Glomerular visceral epithelial cell (primary cell): ENCODE data around the gene CDK16.

Source experiments
- DNase-seq: peaks from one replicate; pipeline ENCODE4 v3.0.0-alpha.2; 2016; ENCODE audit errors: extremely low spot score

Gene CDK16

DNA sequence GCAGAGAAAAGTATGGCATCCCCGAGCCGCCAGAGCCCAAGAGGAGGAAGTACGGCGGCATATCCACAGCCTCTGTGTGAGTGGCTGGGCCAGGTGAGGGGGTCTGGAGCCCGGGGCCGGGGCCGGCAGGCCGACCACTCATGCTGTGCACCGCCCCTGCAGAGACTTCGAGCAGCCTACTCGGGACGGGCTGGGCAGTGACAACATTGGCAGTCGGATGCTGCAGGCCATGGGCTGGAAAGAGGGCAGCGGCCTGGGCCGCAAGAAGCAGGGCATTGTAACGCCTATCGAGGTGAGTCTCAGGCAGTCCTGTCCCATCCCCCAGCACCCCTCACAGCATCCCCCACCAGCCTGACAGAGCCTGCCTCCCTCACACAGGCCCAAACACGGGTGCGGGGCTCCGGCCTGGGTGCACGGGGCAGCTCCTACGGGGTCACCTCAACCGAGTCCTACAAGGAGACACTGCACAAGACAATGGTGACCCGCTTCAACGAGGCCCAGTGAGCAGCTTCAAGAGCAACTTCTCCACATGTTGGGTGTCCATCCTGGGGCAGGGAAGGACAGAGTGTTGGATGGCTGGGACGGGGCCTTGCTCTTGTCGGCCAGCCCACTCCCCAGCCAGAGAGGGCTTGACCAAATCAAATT lies 32.3 kb upstream of the CDK16 start:
- no peak for DNase-seq

DNA sequence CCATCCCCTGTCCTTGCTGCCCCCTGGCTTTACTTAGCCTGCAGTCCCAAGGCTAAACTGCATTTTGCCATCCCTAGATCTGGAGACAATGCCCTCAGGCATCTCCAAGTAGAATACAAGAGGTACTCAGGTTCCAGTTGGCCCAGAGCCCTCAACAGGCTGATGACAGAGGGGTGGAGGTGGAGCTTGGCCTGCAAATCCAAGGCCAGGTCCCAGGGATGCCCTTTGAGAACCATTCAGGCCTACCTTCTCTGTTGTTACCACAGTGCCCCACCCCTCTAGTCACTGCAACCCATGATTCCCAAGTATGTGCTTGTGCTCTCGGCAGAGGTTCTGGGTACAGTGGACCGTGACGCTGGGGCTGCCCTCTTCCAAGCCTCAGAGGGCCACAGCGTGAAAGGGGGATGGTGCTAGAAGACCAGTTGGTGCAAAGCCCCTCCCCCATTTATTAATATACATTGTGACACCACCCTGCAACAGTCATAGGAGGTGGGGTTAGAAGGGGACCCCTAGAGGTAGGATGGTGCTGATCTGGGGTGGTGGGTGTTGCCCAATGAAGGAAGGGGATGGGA lies 31.3 kb upstream of the CDK16 start:
- peak; percentile 4 for DNase-seq

DNA sequence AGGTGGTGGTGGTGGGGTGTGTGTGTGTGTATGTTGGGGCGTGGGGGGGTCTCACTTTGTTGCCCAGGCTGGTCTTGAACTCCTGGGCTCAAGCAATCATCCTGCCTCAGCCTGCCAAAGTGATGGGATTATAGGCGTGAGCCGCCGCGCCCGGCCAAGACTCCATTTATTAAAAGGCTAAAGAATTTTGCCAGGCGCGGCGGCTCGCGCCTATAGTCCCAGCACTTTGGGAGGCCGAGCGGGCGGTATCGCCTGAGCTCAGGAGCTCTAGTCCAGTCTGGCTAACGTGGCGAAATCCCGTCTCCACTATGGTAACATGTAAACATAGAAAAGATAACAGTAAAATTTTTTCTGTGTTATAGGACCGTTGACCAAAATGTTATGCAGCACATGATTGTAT lies 28.6 kb upstream of the CDK16 start:
- DNase-seq = no peak

DNA sequence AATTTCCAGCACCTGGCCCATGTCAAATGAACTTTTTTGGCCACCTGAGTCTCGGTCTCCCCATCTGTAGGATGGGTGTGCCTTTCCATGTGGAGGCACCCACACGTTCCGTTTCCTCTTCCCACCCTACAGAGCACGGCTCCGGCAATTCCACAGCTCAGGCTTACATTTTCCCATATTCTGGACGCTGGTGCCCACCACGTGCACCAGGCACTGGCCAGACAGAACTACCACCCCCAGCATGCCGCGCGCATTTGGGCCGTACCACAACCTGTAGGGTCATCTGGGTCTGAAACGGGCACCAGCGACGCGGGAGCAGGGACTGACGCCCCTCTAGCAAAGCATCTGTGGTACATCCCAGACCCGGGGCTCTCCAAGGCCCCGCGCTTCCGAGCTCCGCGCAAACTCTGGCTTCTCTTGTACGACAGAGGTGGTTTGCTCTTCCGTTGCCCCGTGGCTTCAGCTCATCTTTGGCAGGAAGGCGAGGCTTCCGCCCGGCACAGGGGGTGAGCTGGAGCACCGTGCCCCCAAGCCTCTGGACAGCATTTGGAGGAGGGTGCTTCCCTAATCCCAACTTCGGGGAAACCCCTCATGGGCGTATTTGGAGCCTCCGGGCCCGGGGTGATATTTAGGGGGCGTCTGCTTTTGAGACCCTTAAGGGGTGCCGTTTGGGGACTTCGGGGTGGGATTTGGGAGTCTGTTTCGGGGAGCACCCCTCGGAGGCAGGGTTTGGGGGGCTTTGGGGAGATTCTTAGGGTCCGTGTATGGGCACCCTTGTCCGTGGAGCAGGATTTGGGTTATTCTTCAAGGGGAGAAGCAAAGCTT lies 27.8 kb upstream of the CDK16 start:
- DNase-seq = peak; percentile 89

DNA sequence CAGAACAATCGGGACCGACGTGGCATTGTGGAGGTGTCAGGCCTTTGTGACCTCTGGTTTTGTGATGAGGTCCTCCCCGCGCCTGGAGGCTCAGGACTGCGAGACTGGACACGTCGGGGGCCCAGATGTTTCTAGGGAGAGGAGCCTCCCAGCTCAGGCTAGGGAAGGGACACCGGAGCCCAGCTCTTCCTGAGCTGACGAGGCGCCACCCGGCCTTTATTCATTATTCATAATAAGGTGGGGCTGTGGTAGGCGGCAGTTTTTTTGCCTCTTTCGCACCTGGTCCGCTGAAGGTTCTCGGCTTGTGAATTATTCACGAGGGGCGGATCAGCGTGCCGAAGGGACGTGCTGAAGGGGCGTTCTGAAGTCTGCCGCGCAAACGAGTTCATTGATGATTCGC lies 27.1 kb upstream of the CDK16 start:
- peak; percentile 44 for DNase-seq

DNA sequence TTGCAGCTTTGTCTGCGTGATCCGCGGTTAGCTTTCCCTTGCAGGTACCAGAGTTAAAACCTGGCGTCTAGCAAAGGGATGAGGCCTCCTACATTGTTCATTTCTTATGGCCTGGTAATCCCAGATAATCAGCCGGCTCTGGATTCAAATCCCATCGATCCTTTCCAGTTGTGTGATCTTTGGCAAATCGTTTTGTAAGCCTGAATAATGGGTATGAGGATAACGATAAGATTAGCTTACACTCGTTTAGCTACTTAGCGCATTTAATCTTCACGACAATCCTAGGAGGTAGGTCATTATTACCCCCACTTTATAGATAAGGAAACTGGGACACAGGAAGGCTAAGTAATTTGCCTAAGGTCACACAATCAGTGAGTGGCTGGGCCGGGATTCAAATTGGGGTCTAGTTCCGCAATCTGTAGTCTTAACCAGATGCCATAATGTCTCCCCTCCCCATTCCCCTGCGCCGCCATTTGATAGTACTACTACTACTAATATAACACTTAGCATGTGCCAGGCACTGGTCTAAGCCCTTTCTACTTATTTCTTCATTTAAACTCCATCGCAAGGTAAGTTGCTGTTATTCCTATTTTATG lies 26.6 kb upstream of the CDK16 start:
- DNase-seq = no peak

DNA sequence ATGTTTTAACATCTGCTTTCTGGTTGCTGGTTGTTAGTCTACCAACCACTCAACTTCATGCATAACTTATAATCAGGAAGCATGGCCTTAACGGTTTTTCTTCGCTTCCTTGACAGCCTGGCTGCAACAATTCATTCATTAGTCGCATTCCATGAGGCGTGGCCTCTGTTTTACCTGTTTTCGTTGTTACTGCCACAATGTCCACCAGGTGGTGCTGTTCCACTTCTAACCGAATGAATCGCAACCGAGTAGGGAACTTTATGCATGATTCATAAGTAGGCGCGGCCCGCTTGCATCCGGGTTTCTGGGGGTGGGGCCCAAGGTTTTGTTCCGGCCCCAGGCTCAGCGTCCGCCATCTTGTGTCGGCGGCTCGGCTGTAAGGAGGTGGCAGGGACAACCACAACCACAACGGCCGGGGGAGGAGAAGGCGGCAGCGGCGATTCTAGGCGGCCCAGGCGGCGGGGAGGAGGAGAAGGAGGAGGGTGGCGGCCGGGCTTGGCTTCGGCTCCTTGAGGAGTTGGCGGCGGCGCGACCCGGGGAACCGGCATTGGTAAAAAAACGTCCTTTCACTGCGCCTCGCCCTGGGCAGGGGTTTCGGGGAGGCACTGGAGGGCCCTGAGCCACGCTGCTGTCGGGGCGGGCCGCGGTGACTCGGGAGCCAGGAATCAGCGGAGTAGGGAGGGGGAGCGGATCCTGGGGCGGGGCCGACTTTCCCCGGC lies 24.8 kb upstream of the CDK16 start, which contains the start of gene UBA1:
Gene UBA1 (plus strand): TSS at position 355 of the 719 bp plus-strand sequence. CDS start 4,974 bp downstream, outside the sequence.
- DNase-seq = peak; percentile 94

DNA sequence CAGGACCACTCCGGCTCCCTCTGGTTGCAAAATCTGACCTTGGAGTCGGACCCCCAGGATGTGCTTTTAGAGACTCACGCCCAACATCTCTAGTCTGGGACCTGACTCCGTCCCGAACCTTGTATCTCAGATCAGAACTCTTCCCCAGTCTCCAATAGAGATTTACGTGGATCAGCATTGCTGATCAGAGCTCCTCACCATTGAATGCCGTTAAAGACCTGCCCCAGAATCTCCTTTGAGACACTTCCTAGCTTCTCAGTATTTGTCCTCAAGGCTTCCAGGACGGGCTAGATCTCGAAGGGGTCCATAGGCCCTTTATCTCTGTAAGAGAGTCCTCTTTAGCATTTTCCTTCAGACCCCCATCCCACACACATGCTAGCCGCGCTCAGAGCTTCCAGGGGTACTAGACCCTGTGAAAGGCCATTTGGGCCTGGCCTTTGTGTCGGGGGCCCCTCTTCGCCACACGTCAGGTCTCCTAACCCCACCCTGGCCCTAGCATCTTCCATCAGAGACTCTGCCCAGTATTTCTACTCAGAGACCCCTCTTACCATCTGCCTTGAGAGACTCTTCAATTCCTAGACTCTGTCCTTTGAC lies 24.2 kb upstream of the CDK16 start:
- no peak for DNase-seq

DNA sequence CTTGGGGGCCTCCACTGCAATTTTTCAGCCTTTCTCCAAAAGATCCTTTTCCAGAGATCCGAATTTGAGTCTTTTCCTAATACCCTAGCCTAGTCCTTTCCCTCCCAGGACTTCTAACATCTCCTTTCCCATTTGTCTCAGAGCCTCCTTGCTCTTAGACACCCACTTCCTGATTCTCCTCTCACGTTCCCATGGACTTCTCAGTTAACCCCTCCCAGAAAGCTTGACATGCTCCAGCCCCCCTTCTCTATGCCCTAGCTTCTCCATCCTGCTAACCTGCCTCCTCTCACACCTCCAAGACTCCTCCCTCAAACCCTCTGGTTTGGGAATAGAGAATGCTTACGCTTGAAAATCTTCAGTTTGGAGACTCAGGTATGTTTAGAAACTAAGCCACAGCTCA lies 22.4 kb upstream of the CDK16 start:
- no peak for DNase-seq

DNA sequence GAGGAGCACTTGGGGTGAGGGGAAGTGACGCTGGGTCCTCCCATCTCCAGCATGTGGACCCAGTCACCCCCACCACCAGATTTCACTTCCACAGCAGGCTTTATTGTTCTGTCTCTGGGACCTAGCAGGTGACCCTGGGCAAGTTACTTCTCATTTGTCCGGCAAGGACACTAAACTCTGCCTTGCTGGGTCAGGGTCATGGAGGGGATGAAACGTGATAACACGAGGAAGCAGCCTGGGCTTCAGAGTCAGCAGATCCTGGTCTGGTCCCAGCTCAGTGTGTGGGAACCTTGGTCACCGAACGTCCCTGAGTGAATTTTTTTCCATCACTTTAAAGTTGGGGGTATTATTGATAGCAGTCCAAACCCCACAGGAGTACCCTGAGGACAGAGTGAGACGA lies 21.0 kb upstream of the CDK16 start:
- DNase-seq = no peak

DNA sequence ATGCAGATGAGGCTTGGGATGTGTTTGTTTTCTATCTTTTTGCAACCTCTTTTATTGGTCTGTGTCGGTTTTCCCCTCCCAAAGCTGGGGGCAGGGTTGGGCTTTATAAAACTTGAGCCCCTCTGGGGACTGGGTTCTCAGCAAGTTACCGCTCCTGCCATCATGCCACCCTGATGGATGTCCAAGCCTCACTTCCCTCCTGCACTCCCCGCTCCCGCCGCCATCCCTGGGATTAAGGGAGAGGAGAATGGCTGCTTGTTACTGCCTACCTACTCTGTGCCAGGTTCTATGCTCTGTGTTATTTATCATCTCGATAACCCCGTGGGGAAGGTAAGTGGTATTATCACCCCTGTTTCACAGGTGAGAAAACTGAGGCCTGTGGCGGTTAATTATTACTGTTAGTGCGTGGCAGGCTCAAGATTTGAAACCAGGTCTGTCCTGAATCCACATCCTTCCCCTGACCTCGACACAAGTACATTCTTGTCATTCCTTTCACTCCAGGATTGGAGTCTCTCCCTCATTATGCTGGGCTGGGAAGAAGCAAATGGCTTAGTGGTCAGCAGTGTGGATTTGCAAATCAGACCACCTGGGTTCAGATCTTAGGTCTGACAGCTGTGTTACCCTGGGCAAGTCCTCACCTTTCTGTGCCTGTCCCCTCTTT lies 20.3 kb upstream of the CDK16 start:
- no peak for DNase-seq

DNA sequence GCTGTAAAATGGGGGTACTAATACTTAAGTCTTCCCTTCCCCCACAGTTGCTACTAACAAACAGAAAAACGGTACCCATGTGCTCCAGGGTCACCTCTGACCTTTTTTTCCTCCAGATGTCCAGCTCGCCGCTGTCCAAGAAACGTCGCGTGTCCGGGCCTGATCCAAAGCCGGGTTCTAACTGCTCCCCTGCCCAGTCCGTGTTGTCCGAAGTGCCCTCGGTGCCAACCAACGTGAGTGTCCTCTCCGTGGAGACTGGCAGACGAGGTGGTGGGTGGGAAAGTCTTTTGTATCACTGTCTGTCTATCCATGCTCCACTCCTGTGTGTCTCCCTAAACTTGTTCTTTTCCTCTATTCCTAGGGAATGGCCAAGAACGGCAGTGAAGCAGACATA lies 19.8 kb upstream of the CDK16 start:
- DNase-seq = no peak

DNA sequence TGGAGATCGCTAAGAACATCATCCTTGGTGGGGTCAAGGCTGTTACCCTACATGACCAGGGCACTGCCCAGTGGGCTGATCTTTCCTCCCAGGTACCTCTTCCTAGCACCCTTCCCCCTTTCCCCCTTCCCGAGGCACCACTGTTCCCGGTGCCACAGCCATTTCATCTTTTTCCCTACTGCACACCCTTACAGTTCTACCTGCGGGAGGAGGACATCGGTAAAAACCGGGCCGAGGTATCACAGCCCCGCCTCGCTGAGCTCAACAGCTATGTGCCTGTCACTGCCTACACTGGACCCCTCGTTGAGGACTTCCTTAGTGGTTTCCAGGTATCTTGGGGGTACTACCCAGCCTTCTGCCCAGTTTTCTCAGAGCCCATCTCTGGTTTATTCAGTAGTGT lies 19.2 kb upstream of the CDK16 start:
- no peak for DNase-seq

DNA sequence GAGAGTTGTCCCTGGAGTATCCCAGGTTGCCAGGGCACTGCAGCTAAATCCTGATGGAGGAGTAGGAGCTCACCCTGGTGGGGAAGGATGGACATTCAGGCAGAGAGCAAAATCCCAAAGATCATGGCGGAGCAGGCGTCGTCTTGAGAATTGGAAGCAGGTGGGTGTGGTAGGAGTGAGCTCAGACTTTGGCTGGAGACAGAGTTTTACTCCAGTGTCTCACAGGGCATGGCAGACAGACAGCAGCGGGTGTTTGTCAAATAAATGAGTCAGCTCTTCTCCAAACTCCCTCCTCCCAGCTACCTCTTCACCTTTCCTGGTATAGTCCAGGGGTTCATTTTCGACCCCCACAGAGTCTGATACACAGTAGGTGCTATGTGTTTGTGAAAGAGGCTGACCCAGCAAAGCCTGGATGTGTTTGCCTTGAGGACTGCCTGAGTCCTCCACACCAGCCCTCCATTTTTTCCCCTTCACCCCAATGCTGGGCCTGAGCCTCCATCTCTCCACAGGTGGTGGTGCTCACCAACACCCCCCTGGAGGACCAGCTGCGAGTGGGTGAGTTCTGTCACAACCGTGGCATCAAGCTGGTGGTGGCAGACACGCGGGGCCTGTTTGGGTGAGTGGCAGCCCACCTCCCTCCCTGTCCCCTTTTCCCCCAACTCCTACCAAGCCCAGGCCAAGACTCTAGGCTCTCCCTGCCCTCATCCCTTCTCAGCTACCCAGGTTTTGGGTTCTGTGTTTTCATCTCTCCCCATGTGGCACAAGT lies 17.9 kb upstream of the CDK16 start:
- DNase-seq = no peak

DNA sequence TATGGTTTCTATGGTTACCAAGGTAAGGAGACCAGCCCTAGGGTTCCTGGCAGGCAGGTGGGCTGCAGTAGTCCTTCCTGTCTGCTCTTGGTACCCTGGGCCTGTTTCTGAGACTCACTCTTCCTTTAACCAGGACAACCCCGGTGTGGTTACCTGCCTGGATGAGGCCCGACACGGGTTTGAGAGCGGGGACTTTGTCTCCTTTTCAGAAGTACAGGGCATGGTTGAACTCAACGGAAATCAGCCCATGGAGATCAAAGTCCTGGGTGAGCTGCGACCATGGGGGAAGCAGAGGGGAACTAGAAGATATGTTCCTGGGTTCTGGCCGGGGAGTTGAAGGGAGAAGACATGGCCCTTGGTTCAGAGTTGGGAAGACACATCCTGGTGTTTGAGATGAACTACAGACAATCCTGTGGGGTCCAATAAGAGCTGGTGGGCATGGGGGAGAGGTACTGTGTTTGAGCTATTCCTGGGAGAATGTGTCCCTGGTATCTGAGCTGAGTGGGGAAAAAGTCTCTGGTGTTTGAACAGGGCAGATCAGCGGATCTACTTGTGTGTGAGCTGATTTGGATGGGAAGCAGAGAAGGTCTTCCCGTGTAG lies 17.0 kb upstream of the CDK16 start:
- no peak for DNase-seq

DNA sequence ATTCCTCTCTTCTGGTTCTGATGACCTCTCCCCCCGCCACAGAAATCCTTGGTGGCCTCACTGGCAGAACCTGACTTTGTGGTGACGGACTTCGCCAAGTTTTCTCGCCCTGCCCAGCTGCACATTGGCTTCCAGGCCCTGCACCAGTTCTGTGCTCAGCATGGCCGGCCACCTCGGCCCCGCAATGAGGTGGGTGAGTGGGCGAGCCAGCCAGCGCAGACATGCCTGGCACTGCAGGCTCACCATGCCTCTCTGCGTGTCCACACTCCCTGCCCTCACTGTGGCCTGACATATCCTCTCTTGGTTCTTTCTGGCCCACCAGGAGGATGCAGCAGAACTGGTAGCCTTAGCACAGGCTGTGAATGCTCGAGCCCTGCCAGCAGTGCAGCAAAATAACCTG lies 16.2 kb upstream of the CDK16 start:
- no peak for DNase-seq

DNA sequence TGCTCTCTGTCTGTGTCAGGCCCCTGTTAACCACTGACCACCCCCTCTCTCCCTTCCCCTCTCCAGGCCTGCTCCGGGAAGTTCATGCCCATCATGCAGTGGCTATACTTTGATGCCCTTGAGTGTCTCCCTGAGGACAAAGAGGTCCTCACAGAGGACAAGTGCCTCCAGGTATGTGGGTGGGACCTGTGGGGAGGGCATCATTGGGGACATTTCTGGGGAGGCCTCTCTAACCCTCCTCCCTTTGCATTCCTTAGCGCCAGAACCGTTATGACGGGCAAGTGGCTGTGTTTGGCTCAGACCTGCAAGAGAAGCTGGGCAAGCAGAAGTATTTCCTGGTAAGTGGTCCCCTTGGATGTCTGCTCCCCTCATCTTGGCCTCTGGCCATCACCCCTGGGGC lies 15.6 kb upstream of the CDK16 start:
- no peak for DNase-seq

DNA sequence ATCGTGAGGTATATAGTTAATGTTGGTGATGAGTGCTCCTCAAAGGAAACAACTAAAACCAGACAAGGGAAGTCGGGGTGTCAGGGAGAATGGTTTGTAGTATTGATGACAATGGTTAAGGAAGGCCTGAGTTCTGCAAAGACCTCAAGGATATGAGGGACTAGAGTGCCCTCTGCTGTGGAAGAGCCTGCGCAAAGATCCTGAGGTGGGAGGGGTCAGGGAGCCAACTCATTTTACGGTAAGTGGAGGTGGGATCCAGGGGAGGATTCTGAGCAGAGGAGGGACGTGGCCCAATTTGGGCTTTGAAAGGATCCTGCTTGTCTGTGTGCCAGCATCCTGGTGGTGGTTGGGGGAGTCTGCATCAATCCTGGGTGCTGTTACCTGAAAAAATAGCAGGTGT lies 13.5 kb upstream of the CDK16 start:
- DNase-seq = no peak

DNA sequence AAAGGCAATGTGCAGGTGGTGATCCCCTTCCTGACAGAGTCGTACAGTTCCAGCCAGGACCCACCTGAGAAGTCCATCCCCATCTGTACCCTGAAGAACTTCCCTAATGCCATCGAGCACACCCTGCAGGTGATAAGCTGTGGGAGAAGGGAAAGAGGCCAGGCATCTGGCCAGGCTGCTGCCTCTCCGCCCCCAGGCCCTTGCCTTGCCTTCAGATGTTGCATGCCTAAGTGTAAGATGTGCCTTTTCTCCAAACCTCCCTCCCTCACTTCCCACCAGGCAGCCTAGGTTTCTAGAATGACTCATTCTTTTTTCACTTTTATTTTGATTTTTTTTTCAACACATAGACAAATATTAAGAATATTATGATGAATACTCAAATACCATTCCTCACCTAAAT lies 12.2 kb upstream of the CDK16 start:
- no peak for DNase-seq

DNA sequence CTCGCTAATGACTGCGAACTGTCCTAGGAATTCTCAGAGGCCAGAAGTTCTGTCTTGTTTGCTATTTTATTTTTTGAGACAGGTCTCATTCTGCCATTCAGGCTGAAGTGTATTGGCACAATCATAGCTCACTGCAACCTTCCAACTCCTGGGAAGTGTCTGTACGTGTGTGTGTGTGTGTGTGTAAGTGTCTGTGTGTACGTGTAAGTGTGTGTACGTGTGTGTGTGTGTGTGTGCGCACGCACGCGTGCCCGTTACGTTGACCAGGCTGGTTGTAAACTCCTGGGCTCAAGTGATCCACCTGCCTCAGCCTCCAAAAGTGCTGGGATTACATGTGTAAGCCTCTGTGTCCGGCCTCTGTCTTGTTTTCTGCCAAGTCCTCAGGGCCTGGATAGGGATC lies 10.4 kb upstream of the CDK16 start:
- no peak for DNase-seq
